Upper lobe of left lung (tissue), 6 donors: Measurements from ENCODE around the gene PLXNA2. TPM values are rescaled to one million over a fixed set of nuclear protein-coding genes. Genes with fewer than 3 reads are reported as not detected.
A peak's percentile ranks its signal among the peaks of the same experiment; 100 is the strongest.

Experiments used
- ATAC-seq, 2 donors: fragments of 200-7000 bp; cut with Tn5 transposase; one replicate each; pipeline ENCODE4 v1.9.1; 2022; ENCODE audit warnings: mild to moderate bottlenecking in 2 of 2, moderate library complexity in 2 of 2; ENCODE audit not compliant: low FRiP score in 2 of 2
- DNase-seq, 2 donors: peaks; one replicate each; pipeline ENCODE4 v3.0.0-alpha.2; 2019 to 2020
- H3K27ac ChIP-seq, 4 donors: fragments of 200-600 bp; sonication (generic); one replicate each; pipeline ENCODE4 v1.5.1; 2016 to 2019
- H3K27me3 ChIP-seq, 4 donors: fragments of 200-600 bp; sonication (generic); one replicate each; pipeline ENCODE4 v1.5.1; 2017 to 2019
- H3K36me3 ChIP-seq, 4 donors: fragments of 200-600 bp; sonication (generic); one replicate each; pipeline ENCODE4 v1.5.1; 2016 to 2019
- H3K4me1 ChIP-seq, 4 donors: fragments of 200-600 bp; sonication (generic); one replicate each; pipeline ENCODE4 v1.5.1; 2018 to 2019
- H3K4me3 ChIP-seq, 4 donors: fragments of 200-600 bp; sonication (generic); one replicate each; pipeline ENCODE4 v1.5.1; 2017 to 2019; ENCODE audit warnings: mild to moderate bottlenecking in 2 of 4, moderate library complexity in 1 of 4
- H3K9me3 ChIP-seq, 4 donors: fragments of 200-600 bp; sonication (generic); one replicate each; pipeline ENCODE4 v1.5.1; 2018 to 2019
- CTCF ChIP-seq, 6 experiments: fragments of 450-650 bp in 4 of 6; fragments of 200-600 bp in 2 of 6; sonication (generic) in 2 of 6; IDR thresholded peaks; one replicate each; pipeline ENCODE4 v1.5.1; 2016 to 2019; ENCODE audit warnings: antibody characterized with exemption in 6 of 6
- EP300 ChIP-seq, 4 donors: sonication (generic); formaldehyde crosslinking; IDR thresholded peaks; one replicate each; pipeline ENCODE4 v1.5.1; 2017; ENCODE audit warnings: antibody characterized with exemption in 4 of 4, control low read depth in 2 of 4
- POLR2A ChIP-seq, 4 donors: fragments of 450-650 bp; IDR thresholded peaks; one replicate each; pipeline ENCODE4 v1.5.1; 2016 to 2017; ENCODE audit warnings: antibody characterized with exemption in 4 of 4, mild to moderate bottlenecking in 2 of 4
- POLR2AphosphoS5 ChIP-seq, 2 donors: sonication (generic); formaldehyde crosslinking; IDR thresholded peaks; one replicate each; pipeline ENCODE4 v1.5.1; 2017; ENCODE audit warnings: antibody characterized with exemption in 2 of 2
- WGBS, 2 donors: methylation state at CpG; one replicate each; pipeline ENCODE4 v1.1.5; 2017 to 2018; 5-methylcytosine and 5-hydroxymethylcytosine counted together
- total RNA-seq, 6 donors: library from RNA; depleted of rRNA in 4 of 6; stranded (reverse); fragments of >200 nt in 4 of 6; gene quantifications; one replicate each; pipeline versions ENCODE4 v1.1.0 to v1.2.1, GENCODE V29; 2016 to 2021
- donor health status: DM: no; HTN: no; CAD: no; lungs with moderate emphysema.
- donor health status: DM: no; HTN: yes; CAD: no; lungs with severe emphysema.

The PLXNA2 gene
- total RNA-seq, 6 donors from 2014 or later = 77.5 to 150 (median 101) TPM

- Histone ChIP-seq H3K27ac (no peak overlapping the region), H3K36me3 (no peaks in the 10 kb centered on the region), H3K27me3 (no peaks in the 10 kb centered on the region), H3K4me1 (peaks cover 0 to 4% (median 1%) of the 10 kb centered on the region in 4 donors), H3K9me3 (no peaks in the 10 kb centered on the region), H3K4me3 (no peak overlapping the region)
- DNase-seq = no peak
- WGBS, 2 donors = 97 to 98% methylated on average over 2 of the region's 2 CpGs
- TF ChIP-seq POLR2AphosphoS5 (IDR thresholded peaks at IDR 0.05) = no peak
- TF ChIP-seq CTCF (IDR thresholded peaks at IDR 0.05) = no peak
- TF ChIP-seq POLR2A (IDR thresholded peaks at IDR 0.05) = no peak
- TF ChIP-seq EP300 (IDR thresholded peaks at IDR 0.05) = no peak
- ATAC-seq = no peak
Measured at GRCh38 chr1:207998691-207999090, 245.5 kb downstream of the PLXNA2 start.

DNA sequence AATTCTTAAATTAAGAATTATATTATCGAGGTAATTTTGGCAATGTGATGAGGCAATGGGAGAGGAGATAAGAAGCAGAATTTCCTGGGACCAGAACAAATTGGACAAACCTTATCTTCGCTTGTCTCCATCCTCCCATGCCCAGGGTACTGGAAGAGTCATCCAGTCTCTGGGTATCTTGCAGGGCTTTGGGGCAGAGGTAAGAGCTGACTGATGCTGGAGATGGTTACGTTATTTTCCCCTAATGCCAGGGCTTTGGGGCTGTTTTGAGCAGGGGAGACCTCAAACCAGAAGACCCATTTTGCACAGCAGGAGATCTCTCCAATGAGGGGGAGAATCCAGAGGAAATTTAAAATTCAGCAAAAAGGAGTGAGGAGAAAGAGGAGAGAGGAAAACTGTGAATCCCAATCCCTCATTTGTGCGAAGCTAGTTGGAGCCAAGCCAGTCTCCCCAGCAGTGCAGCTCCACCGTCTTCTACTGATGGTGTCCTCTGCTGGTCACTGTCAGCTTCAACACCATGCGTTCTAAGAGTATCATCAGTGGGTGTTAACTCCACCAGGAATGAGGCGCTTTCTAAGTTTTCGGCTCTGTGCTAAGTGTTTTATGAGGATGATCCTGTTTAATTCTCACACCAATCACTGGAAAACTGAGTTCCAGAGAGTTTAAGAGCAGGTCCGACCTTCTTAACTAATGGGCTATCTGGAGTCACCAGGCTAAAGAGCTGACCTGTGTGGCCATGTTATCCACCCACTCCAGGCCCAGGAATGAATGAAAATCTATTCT, 246.5 kb downstream of the PLXNA2 start:
- ATAC-seq (peak; percentile 81 to 91), DNase-seq (peak in 1 of 2 donors; percentile 79)
- Histone ChIP-seq H3K4me1 (peaks cover 0 to 4% (median 1%) of the 10 kb centered on the region in 4 donors), H3K27ac (no peak overlapping the region), H3K36me3 (no peaks in the 10 kb centered on the region), H3K27me3 (no peaks in the 10 kb centered on the region), H3K9me3 (no peaks in the 10 kb centered on the region), H3K4me3 (no peak overlapping the region)
- WGBS, 2 donors = 35 to 45% methylated on average over 8 to 9 of the region's 9 CpGs
- TF ChIP-seq POLR2AphosphoS5 (IDR thresholded peaks at IDR 0.05) (no peak), CTCF (IDR thresholded peaks at IDR 0.05) (peak; percentile 62 to 85 (median 76))

GRCh38 chr1:207996636-207997035, 247.5 kb downstream of the PLXNA2 start:
- Histone ChIP-seq H3K27ac (no peak overlapping the region), H3K9me3 (no peaks in the 10 kb centered on the region), H3K4me3 (no peak overlapping the region), H3K36me3 (no peaks in the 10 kb centered on the region), H3K27me3 (no peaks in the 10 kb centered on the region), H3K4me1 (peaks cover 0 to 4% (median 1%) of the 10 kb centered on the region in 4 donors)
- no peak for TF ChIP-seq EP300 (IDR thresholded peaks at IDR 0.05)
- no peak for TF ChIP-seq POLR2AphosphoS5 (IDR thresholded peaks at IDR 0.05)
- TF ChIP-seq CTCF (IDR thresholded peaks at IDR 0.05) = no peak
- TF ChIP-seq POLR2A (IDR thresholded peaks at IDR 0.05) = no peak
- ATAC-seq (no peak), DNase-seq (no peak)

DNA sequence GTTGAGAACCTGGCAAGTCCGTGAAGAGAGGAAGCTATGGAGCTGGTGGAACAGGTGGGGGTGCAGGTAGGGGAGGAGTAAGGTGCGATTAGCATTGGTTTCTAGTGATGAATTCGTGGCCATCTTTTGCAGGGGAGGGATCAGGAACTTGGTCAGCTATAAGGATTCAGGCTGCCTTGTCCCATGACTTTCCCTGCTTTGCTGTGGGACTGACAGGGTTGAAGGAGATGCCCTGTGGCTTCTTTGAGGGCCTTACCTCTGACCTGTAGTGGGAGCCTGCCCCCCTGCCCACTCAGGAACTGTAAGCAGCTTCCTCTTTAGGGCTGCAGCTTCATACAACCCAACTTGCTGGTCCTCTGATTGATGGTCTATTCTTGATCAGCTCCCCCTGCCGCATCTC, 248.6 kb downstream of the PLXNA2 start:
- no peak overlapping the region for H3K4me3 ChIP-seq
- TF ChIP-seq POLR2AphosphoS5 (IDR thresholded peaks at IDR 0.05) = no peak
- no peak for TF ChIP-seq CTCF (IDR thresholded peaks at IDR 0.05)
- no peaks in the 10 kb centered on the region for H3K27me3 ChIP-seq
- peaks cover 0 to 4% (median 1%) of the 10 kb centered on the region in 4 donors for H3K4me1 ChIP-seq
- H3K9me3 ChIP-seq = no peaks in the 10 kb centered on the region
- H3K36me3 ChIP-seq = no peaks in the 10 kb centered on the region
- ATAC-seq (no peak), DNase-seq (no peak)
- H3K27ac ChIP-seq = no peak overlapping the region
- 79 to 86% methylated on average over 4 of the region's 4 CpGs for WGBS, 2 donors
